Panc1 (cell line): ENCODE measurements around the gene DNAH12. TPM values are rescaled to one million over a fixed set of nuclear protein-coding genes. Genes with fewer than 3 reads are reported as not detected.

Experiments
- ATAC-seq: fragments of 200-7000 bp; cut with Tn5 transposase; 2 replicates; pipeline ENCODE4 v1.9.1; 2020; ENCODE audit warnings: mild to moderate bottlenecking, moderate library complexity
- BruUV-seq: library from RNA; stranded (reverse); fragments of 400-500 nt; replicated peaks from 2 replicates; lab custom pipeline; 2021; lab: Mats Ljungman, UMichigan
- CTCF ChIA-PET: fragments of 300-600 bp; sonication (Branson Sonifier 250); formaldehyde crosslinking; loops from one replicate; lab custom pipeline; 2022; ENCODE audit warnings: antibody characterized with exemption; lab: Charles Lee
- POLR2A ChIA-PET: fragments of 300-600 bp; sonication (Branson Sonifier 250); formaldehyde crosslinking; loops from one replicate; lab custom pipeline; 2022; ENCODE audit warnings: antibody characterized with exemption; lab: Charles Lee
- DNase-seq: peaks from one replicate; pipeline ENCODE4 v3.0.0-alpha.2; 2010; ENCODE audit warnings: low read depth, low spot score
- H3K27ac ChIP-seq: 2 replicates; pipeline ENCODE4 v1.5.1; 2011; ENCODE audit warnings: mild to moderate bottlenecking, low read length, inconsistent platforms
- H3K27me3 ChIP-seq: fragments of 200-500 bp; sonication (Bioruptor generic); 2 replicates; pipeline ENCODE4 v1.6.0; 2014; ENCODE audit warnings: low read length, inconsistent platforms; ENCODE audit not compliant: control insufficient read depth, insufficient read depth
- H3K36me3 ChIP-seq: fragments of 200-500 bp; sonication (Bioruptor generic); 2 replicates; pipeline ENCODE4 v1.5.1; 2014; ENCODE audit warnings: inconsistent platforms, mild to moderate bottlenecking, low read length, moderate library complexity; ENCODE audit not compliant: control insufficient read depth, insufficient read depth
- H3K4me1 ChIP-seq: 2 replicates; pipeline ENCODE4 v1.5.1; 2011; ENCODE audit warnings: inconsistent platforms, mild to moderate bottlenecking, low read length, moderate library complexity; ENCODE audit not compliant: control insufficient read depth, insufficient read depth
- H3K4me3 ChIP-seq, 2 experiments: 2 replicates each; pipeline ENCODE4 v1.5.1; 2011 to 2012; ENCODE audit warnings: low read depth in 2 of 2, low read length in 2 of 2, mild to moderate bottlenecking in 2 of 2, inconsistent platforms in 1 of 2, moderate library complexity in 1 of 2
- H3K9me3 ChIP-seq: fragments of 200-500 bp; sonication (Bioruptor generic); 2 replicates; pipeline ENCODE4 v1.5.1; 2014; ENCODE audit warnings: low read depth, mild to moderate bottlenecking, inconsistent platforms, low read length, moderate library complexity; ENCODE audit not compliant: control insufficient read depth, insufficient read depth
- CTCF ChIP-seq: fragments of 450-650 bp; IDR thresholded peaks from 2 replicates; pipeline ENCODE4 v1.5.1; 2017; ENCODE audit warnings: mild to moderate bottlenecking
- POLR2AphosphoS5 ChIP-seq: IDR thresholded peaks from 2 replicates; pipeline ENCODE4 v1.6.1; 2012; ENCODE audit warnings: mild to moderate bottlenecking, low read depth, low read length, moderate library complexity
- REST ChIP-seq, 2 experiments: IDR thresholded peaks; 2 replicates each; pipeline ENCODE4 v1.6.1; 2011 to 2012; ENCODE audit warnings: low read depth in 2 of 2, control low read depth in 1 of 2, low read length in 1 of 2, mild to moderate bottlenecking in 1 of 2, moderate library complexity in 1 of 2; ENCODE audit not compliant: insufficient read depth in 1 of 2
- SIN3A ChIP-seq: IDR thresholded peaks from 2 replicates; pipeline ENCODE4 v1.6.1; 2012; ENCODE audit warnings: low read depth, mild to moderate bottlenecking, low read length, moderate library complexity, borderline replicate concordance; ENCODE audit not compliant: insufficient read depth
- TCF7L2 ChIP-seq: IDR thresholded peaks from 2 replicates; pipeline ENCODE4 v1.6.1; 2011; ENCODE audit warnings: mild to moderate bottlenecking, low read depth, low read length, inconsistent platforms
- in situ Hi-C: cut with HindIII; loops from 2 replicates; pipeline ENCODE4 v1.10.0; 2016; ENCODE audit warnings: low sequenced_read_pairs, low pct_unique_long_range_greater_than_20kb
- intact Hi-C: fragments of 100-400 bp; cut with micrococcal nuclease; formaldehyde crosslinking; loops from one replicate; pipeline ENCODE4 v1.10.0; 2022; ENCODE audit not compliant: unreplicated experiment
- total RNA-seq: library from RNA; stranded (reverse); gene quantifications from one replicate; pipeline ENCODE4 v1.2.1, GENCODE V29; 2021; ENCODE audit not compliant: unreplicated experiment

DNAH12 gene
- total RNA-seq, 1 experiment from 2014 or later, result 0.21 TPM

- ATAC-seq, result no peak
- Histone ChIP-seq H3K36me3 (peaks cover 26% of the 10 kb centered on the region), H3K27ac (no peak overlapping the region), H3K4me1 (no peaks in the 10 kb centered on the region), H3K4me3 (no peak overlapping the region), H3K9me3 (no peaks in the 10 kb centered on the region), H3K27me3 (no peaks in the 10 kb centered on the region)
- BruUV-seq, result no TSS peak
- no peak for TF ChIP-seq TCF7L2
- no peak for TF ChIP-seq SIN3A
- no peak for TF ChIP-seq REST (IDR thresholded peaks at IDR 0.05; ENCODE audit: insufficient read depth in 1 of 2, low read depth in 2 of 2, low read length in 1 of 2)
- no peak for TF ChIP-seq CTCF
- TF ChIP-seq POLR2AphosphoS5, result no peak
- intact Hi-C loops (no loop called here), in situ Hi-C loops (no loop called here)
- CTCF ChIA-PET, result no interaction called here
- POLR2A ChIA-PET, result no interaction called here
- DNase-seq, result no peak
Observed at GRCh38 chr3:57244946-57245345, 299.2 kb downstream of the DNAH12 start.

Other genes starting within 250 kb of the DNAH12 start
- gene PDE12, start 11.9 kb upstream of the DNAH12 start, total RNA-seq, result 22.8 TPM
- 126 TPM for gene ARF4, start 53.0 kb upstream of the DNAH12 start, total RNA-seq
- 18.1 TPM for gene DENND6A, start 148.7 kb upstream of the DNAH12 start, total RNA-seq
- gene SLMAP, start 212.0 kb upstream of the DNAH12 start, total RNA-seq, result 49.2 TPM